Lower leg skin (tissue), 4 donors: Measurements from ENCODE around the gene FOXP1. TPM values are rescaled to one million over a fixed set of nuclear protein-coding genes. Genes with fewer than 3 reads are reported as not detected.

Source experiments
- DNase-seq, 2 donors: peaks; one replicate each; pipeline ENCODE4 v3.0.0-alpha.2; 2019; ENCODE audit warnings: low spot score in 2 of 2
- H3K4me3 ChIP-seq: fragments of 200-600 bp; sonication (generic); 2 replicates; pipeline ENCODE4 v1.5.1; 2017; ENCODE audit warnings: mild to moderate bottlenecking, low read depth; ENCODE audit not compliant: poor library complexity, severe bottlenecking
- CTCF ChIP-seq, 3 donors: fragments of 450-650 bp; IDR thresholded peaks; one replicate each; pipeline ENCODE4 v1.5.1; 2016; ENCODE audit warnings: antibody characterized with exemption in 3 of 3, mild to moderate bottlenecking in 3 of 3, moderate library complexity in 2 of 3
- POLR2A ChIP-seq, 2 donors: fragments of 450-650 bp; IDR thresholded peaks; one replicate each; pipeline ENCODE4 v1.6.1; 2016 to 2017; ENCODE audit warnings: antibody characterized with exemption in 2 of 2, mild to moderate bottlenecking in 1 of 2, moderate library complexity in 1 of 2
- WGBS, 2 donors: methylation state at CpG; one replicate each; pipeline ENCODE4 v1.1.5; 2018; 5-methylcytosine and 5-hydroxymethylcytosine counted together
- intact Hi-C: fragments of 100-400 bp; cut with DNase I; formaldehyde crosslinking; loops from one replicate; pipeline ENCODE4 v1.15.0; 2023; ENCODE audit warnings: low total_unique reads
- total RNA-seq, 4 donors: library from RNA; depleted of rRNA; stranded (reverse); fragments of >200 nt; gene quantifications; one replicate each; pipeline ENCODE4 v1.1.0, GENCODE V29; 2016

FOXP1 gene
- total RNA-seq, 4 donors from 2014 or later: 46.6 to 66.6 (median 55.2) TPM

GRCh38 chr3:71618538-71618937, 35.0 kb upstream of the FOXP1 start:
- TF ChIP-seq CTCF (IDR thresholded peaks at IDR 0.05) (no peak), POLR2A (IDR thresholded peaks at IDR 0.05) (no peak)
- intact Hi-C loops: no loop called here
- no peak for DNase-seq
- no peak overlapping the region for H3K4me3 ChIP-seq
- WGBS, 2 donors: 80 to 93% methylated on average over 6 of the region's 6 CpGs

- intact Hi-C loops: no loop called here
- H3K4me3 ChIP-seq: no peak overlapping the region
- WGBS, 2 donors: 88 to 92% methylated on average over 6 of the region's 6 CpGs
- TF ChIP-seq CTCF (IDR thresholded peaks at IDR 0.05): no peak
- TF ChIP-seq POLR2A (IDR thresholded peaks at IDR 0.05): no peak
- DNase-seq: no peak
Measured at GRCh38 chr3:71616571-71617021, 33.1 kb upstream of the FOXP1 start.

- DNase-seq: no peak
- intact Hi-C loops: no loop called here
- H3K4me3 ChIP-seq: no peak overlapping the region
- WGBS, 2 donors: 51 to 62% methylated on average over 3 of the region's 3 CpGs
- TF ChIP-seq CTCF (IDR thresholded peaks at IDR 0.05) (no peak), POLR2A (IDR thresholded peaks at IDR 0.05) (no peak)
Measured at GRCh38 chr3:71614869-71615268, 31.3 kb upstream of the FOXP1 start.

- 88 to 91% methylated on average over 5 of the region's 5 CpGs for WGBS, 2 donors
- TF ChIP-seq CTCF (IDR thresholded peaks at IDR 0.05) (no peak), POLR2A (IDR thresholded peaks at IDR 0.05) (no peak)
- DNase-seq: no peak
- H3K4me3 ChIP-seq: no peak overlapping the region
- intact Hi-C loops: no loop called here
Measured at GRCh38 chr3:71614426-71614825, 30.9 kb upstream of the FOXP1 start.

- 84 to 89% methylated on average over 3 of the region's 3 CpGs for WGBS, 2 donors
- H3K4me3 ChIP-seq: no peak overlapping the region
Measured at GRCh38 chr3:71611099-71611498, 27.6 kb upstream of the FOXP1 start.

GRCh38 chr3:71607364-71607763, 23.8 kb upstream of the FOXP1 start:
- 96 to 97% methylated on average over 2 of the region's 2 CpGs for WGBS, 2 donors
- intact Hi-C loops: no loop called here

More at GRCh38 chr3:71611099-71611498, 27.6 kb upstream of the FOXP1 start:
- no peak for TF ChIP-seq POLR2A (IDR thresholded peaks at IDR 0.05)
- DNase-seq: no peak
- intact Hi-C loops: no loop called here

More at GRCh38 chr3:71607364-71607763, 23.8 kb upstream of the FOXP1 start:
- no peak for TF ChIP-seq CTCF (IDR thresholded peaks at IDR 0.05)
- TF ChIP-seq POLR2A (IDR thresholded peaks at IDR 0.05): no peak
- no peak for DNase-seq
- no peak overlapping the region for H3K4me3 ChIP-seq
